ENCODE measurements around the gene C10orf95. TPM values are rescaled to one million over a fixed set of nuclear protein-coding genes. Genes with fewer than 3 reads are reported as not detected.
A peak's percentile ranks its signal among the peaks of the same experiment; 100 is the strongest.

C10orf95 gene
- total and polyA plus RNA-seq, 2 of the 13 experiments (the other 11 are each of a cell fraction or from before 2014, with no cell fraction given), result 0.05 to 0.07 TPM

- TF ChIP-seq, protein P1, sequence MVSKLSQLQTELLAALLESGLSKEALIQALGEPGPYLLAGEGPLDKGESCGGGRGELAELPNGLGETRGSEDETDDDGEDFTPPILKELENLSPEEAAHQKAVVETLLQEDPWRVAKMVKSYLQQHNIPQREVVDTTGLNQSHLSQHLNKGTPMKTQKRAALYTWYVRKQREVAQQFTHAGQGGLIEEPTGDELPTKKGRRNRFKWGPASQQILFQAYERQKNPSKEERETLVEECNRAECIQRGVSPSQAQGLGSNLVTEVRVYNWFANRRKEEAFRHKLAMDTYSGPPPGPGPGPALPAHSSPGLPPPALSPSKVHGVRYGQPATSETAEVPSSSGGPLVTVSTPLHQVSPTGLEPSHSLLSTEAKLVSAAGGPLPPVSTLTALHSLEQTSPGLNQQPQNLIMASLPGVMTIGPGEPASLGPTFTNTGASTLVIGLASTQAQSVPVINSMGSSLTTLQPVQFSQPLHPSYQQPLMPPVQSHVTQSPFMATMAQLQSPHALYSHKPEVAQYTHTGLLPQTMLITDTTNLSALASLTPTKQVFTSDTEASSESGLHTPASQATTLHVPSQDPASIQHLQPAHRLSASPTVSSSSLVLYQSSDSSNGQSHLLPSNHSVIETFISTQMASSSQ (IDR thresholded peaks at IDR 0.05; ENCODE audit: low read depth), result no peak
- TF ChIP-seq, protein P1 (CRISPR knock-in tag; IDR thresholded peaks at IDR 0.05; ENCODE audit: borderline replicate concordance), result no peak
Measured at GRCh38 chr10:102433619-102434046, 17.7 kb downstream of the C10orf95 start (continued).

DNA sequence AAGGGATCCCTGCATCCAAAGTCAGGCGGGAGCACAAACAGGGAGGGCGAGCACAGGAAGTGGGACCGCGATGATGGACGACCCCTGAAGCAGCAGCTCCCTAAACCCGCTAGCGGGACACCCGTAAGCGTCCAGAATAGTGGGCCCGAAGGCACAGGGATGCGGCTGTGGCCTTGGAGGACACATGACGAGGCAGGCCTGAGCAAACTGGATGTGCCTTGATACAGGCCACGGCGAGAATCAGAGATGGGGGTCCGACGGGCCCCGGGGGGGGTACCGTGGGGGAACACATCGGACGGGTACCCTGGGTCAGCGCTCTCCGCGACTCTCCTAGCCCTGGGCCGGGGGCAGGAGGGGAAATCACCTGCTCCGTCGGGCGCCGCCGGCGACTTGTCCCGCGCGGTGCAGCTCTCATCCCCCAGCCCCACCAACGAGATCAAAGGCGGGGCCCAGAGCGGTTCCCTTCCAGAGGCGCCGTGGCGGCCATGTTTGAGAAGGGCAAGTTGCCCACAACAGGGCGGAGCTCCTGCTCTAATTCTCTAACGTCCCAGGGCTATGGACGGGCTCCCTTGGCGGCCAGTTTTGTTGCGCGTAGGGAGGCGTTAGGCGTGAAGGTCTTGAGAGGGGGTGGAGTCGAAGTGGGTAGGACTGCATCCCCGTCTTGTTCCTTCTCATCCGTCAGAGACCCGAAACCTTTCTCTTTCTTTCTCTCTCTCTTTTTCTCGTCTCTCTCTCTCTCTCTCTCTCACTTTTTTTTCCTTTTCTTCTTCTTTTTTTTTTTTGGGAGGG lies 19.0 kb downstream of the C10orf95 start, which contains the start of gene CUEDC2:
TSS of gene CUEDC2 (minus strand) at position 413 of the 789 bp plus-strand sequence. CDS start 7,386 bp downstream, outside the sequence.
- Histone ChIP-seq H3K4me1 (ENCODE audit: insufficient read depth, low read length) (peaks cover 35% of the 10 kb centered on the region), H3K79me2 (ENCODE audit: insufficient read depth, low read length) (peaks cover 5% of the 10 kb centered on the region), H3K4me3 (replicated peaks in 1 of 3; ENCODE audit: insufficient read depth in 1 of 3, low read depth in 2 of 3, low read length in 3 of 3) (peak within 1 kb of the TSS; percentile 74 to 92 (median 91)), H2AFZ (ENCODE audit: low read length) (peak within 1 kb of the TSS; percentile 1), H3K27me3 (ENCODE audit: control insufficient read depth in 1 of 2, insufficient read depth in 2 of 2, low read length in 2 of 2) (no peaks in the 10 kb centered on the region; a peak in 1 of 5 replicates), H3K9ac (ENCODE audit: insufficient read depth, low read depth, low read length) (peak within 1 kb of the TSS; percentile 85), H3K4me2 (ENCODE audit: low read depth, low read length) (peak within 1 kb of the TSS; percentile 97), H3K27ac (ENCODE audit: extremely low read length, insufficient read depth, low read length) (peak within 1 kb of the TSS; percentile 72), H3K36me3 (replicated peaks in 1 of 2; ENCODE audit: control insufficient read depth in 1 of 2, insufficient read depth in 2 of 2, low read length in 2 of 2) (no peaks in the 10 kb centered on the region), H4K20me1 (ENCODE audit: insufficient read depth, low read length) (no peaks in the 10 kb centered on the region), H3K9me3 (ENCODE audit: low read length) (no peaks in the 10 kb centered on the region)
- TSS peak; percentile 55 for BruUV-seq (replicated peaks)
- intact Hi-C loops (cut with micrococcal nuclease; ENCODE audit: unreplicated experiment) (loop anchor here (2.0 kb wide), 1 partner anchor 16 kb away; no protein-coding TSS in a partner anchor), in situ Hi-C loops (cut with HindIII; ENCODE audit: extremely low pct_ligation_motif_present, low pct_unique_long_range_greater_than_20kb) (no loop called here)
- CTCF ChIA-PET (ENCODE audit: low intra/inter-chr PET ratio, low total read pairs), result no interaction called here
- POLR2A ChIA-PET, result interaction anchor here (0.6 to 6.8 kb wide), 14 partner anchors 9 to 210 kb away, joined by 3 to 135 read pairs (median 6); partner anchors contain the start of genes ACTR1A, C10orf95, FBXL15 and NFKB2
- peak; percentile 89 for DNase-seq (ENCODE audit: low spot score)
- WGBS (ENCODE audit: low lambda C conversion rate), result 3% methylated on average over 24 of the region's 52 CpGs
- peak; percentile 78 for ATAC-seq
- peak; percentile 88 for FAIRE-seq
- TF ChIP-seq PHF20 (CRISPR knock-in tag; IDR thresholded peaks at IDR 0.05) (peak; percentile 80), ZNF878 (CRISPR knock-in tag; IDR thresholded peaks at IDR 0.05) (0 out of 2 replicates have a peak, but pooled peaks have one; percentile 38), SNAI1 (CRISPR knock-in tag; IDR thresholded peaks at IDR 0.05; ENCODE audit: borderline replicate concordance) (no peak), ZBTB3 (CRISPR knock-in tag; IDR thresholded peaks at IDR 0.05; ENCODE audit: borderline replicate concordance, low read depth) (peak; percentile 78; the same call in 1 of the 2 replicates), XRCC5 (optimal IDR thresholded peaks at IDR 0.05; ENCODE audit: low read length) (peak; percentile 92), SOX13 (IDR thresholded peaks at IDR 0.05) (no peak), SOX13 (CRISPR knock-in tag; conservative IDR thresholded peaks at IDR 0.05 in 1 of 2, IDR thresholded peaks at IDR 0.05 in 1 of 2) (peak in 1 of 2 experiments; percentile 51; a peak in 1 of 4 replicates), ZBTB37 (CRISPR knock-in tag; IDR thresholded peaks at IDR 0.05) (no peak), ZNF749 (CRISPR knock-in tag; IDR thresholded peaks at IDR 0.05; ENCODE audit: borderline replicate concordance) (peak; percentile 41), TARDBP (CRISPR knock-in tag; IDR thresholded peaks at IDR 0.05) (peak; percentile 74; the same call in 1 of the 2 replicates), ZNF557 (CRISPR knock-in tag; IDR thresholded peaks at IDR 0.05) (no peak), TFDP1 (CRISPR knock-in tag; IDR thresholded peaks at IDR 0.05; ENCODE audit: borderline replicate concordance) (peak; percentile 57; the same call in 1 of the 2 replicates)
